ENCODE results near the gene CALML5. TPM values are rescaled to one million over a fixed set of nuclear protein-coding genes. Genes with fewer than 3 reads are reported as not detected.

CALML5 gene
- total and polyA plus RNA-seq, 9 of the 15 experiments (the other 6 are each of a cell fraction or from before 2014, with no cell fraction given), result not detected

GRCh38 chr10:5478694-5479305 lies 20.6 kb downstream of the CALML5 start (continued):
- TF ChIP-seq HES1 (IDR thresholded peaks at IDR 0.05; ENCODE audit: low read depth), result no peak
- TF ChIP-seq ELF2 (CRISPR knock-in tag; IDR thresholded peaks at IDR 0.05), result peak; percentile 58; the same call in 1 of the 2 replicates
- 0 out of 2 replicates have a peak, but pooled peaks have one; percentile 21 for TF ChIP-seq ELK3 (CRISPR knock-in tag; IDR thresholded peaks at IDR 0.05)
- TF ChIP-seq HMG20B (CRISPR knock-in tag; IDR thresholded peaks at IDR 0.05), result no peak
- TF ChIP-seq NCOR1 (IDR thresholded peaks at IDR 0.05), result no peak
- TF ChIP-seq ZNF263 (CRISPR knock-in tag; IDR thresholded peaks at IDR 0.05; ENCODE audit: borderline replicate concordance), result peak; percentile 45; the same call in 1 of the 2 replicates
- TF ChIP-seq KAT2B (IDR thresholded peaks at IDR 0.05; ENCODE audit: low read depth, low read length), result no peak
- no peak for TF ChIP-seq CSDE1 (IDR thresholded peaks at IDR 0.05)
- TF ChIP-seq NR2C2 (CRISPR knock-in tag; IDR thresholded peaks at IDR 0.05), result no peak
- TF ChIP-seq NR2C2 (tag; IDR thresholded peaks at IDR 0.05), result peak; percentile 4; the same call in 1 of the 2 replicates
- no peak for TF ChIP-seq THRA (IDR thresholded peaks at IDR 0.05)
- no peak for TF ChIP-seq ZNF354B (CRISPR knock-in tag; IDR thresholded peaks at IDR 0.05)
- TF ChIP-seq TCF3 (CRISPR knock-in tag; IDR thresholded peaks at IDR 0.05), result no peak
- TF ChIP-seq ZNF24 (IDR thresholded peaks at IDR 0.05), result no peak
- TF ChIP-seq SRSF3 (IDR thresholded peaks at IDR 0.05; ENCODE audit: insufficient read depth, low read length), result no peak
- no peak for TF ChIP-seq RBM34 (IDR thresholded peaks at IDR 0.05; ENCODE audit: borderline replicate concordance, insufficient read depth, low read length)
- TF ChIP-seq ZFP1 (CRISPR knock-in tag; IDR thresholded peaks at IDR 0.05), result no peak; the same call in 1 of the 2 replicates
